Measurements from ENCODE around the gene PRSS50. TPM values are rescaled to one million over a fixed set of nuclear protein-coding genes. Genes with fewer than 3 reads are reported as not detected.
"Not testable (repeated sequence)": the region's sequence is repeated elsewhere in the genome, so short reads cannot be mapped to it uniquely, and the experiment has no call there.

The PRSS50 gene
- total RNA-seq, 2 experiments from 2014 or later, result not detected

GRCh38 chr3:46756642-46757041, 39.0 kb upstream of the PRSS50 start:
- Mint-ChIP-seq H3K27ac (no peak overlapping the region), H3K9me3 (no peaks in the 10 kb centered on the region), H3K36me3 (ENCODE audit: low read depth) (no peaks in the 10 kb centered on the region), H3K4me1 (ENCODE audit: low read depth) (peaks cover 2% of the 10 kb centered on the region), H3K4me3 (no peak overlapping the region), H3K27me3 (no peaks in the 10 kb centered on the region)
- CTCF ChIA-PET, result no interaction called here
- no peak for TF ChIP-seq CTCF (IDR thresholded peaks at IDR 0.05)
- DNase-seq (no peak), ATAC-seq (no peak)
- intact Hi-C loops (cut with micrococcal nuclease), result no loop called here
- POLR2A ChIA-PET, result no interaction called here

GRCh38 chr3:46755646-46756045, 38.0 kb upstream of the PRSS50 start:
- Mint-ChIP-seq H3K4me3 (no peak overlapping the region), H3K36me3 (ENCODE audit: low read depth) (no peaks in the 10 kb centered on the region), H3K27me3 (no peaks in the 10 kb centered on the region), H3K9me3 (no peaks in the 10 kb centered on the region), H3K4me1 (ENCODE audit: low read depth) (peaks cover 2% of the 10 kb centered on the region), H3K27ac (no peak overlapping the region)
- no peak for DNase-seq
- ChIA-PET POLR2A (no interaction called here), CTCF (interaction anchor here (1.4 to 1.6 kb wide), 2 partner anchors 11 to 32 kb away, joined by 3 read pairs; no protein-coding TSS in a partner anchor)
- intact Hi-C loops (cut with micrococcal nuclease), result no loop called here
- ATAC-seq, result no peak
- TF ChIP-seq CTCF (IDR thresholded peaks at IDR 0.05), result no peak

- H3K27me3 Mint-ChIP-seq; H3K27ac Mint-ChIP-seq; H3K4me3 Mint-ChIP-seq; H3K9me3 Mint-ChIP-seq; H3K4me1 Mint-ChIP-seq (ENCODE audit: low read depth); POLR2A ChIA-PET; intact Hi-C loops (cut with micrococcal nuclease); H3K36me3 Mint-ChIP-seq (ENCODE audit: low read depth): not testable (repeated sequence)
- DNase-seq (peak; percentile 60), ATAC-seq (peak; percentile 91)
- CTCF ChIA-PET, result interaction anchor here (0.7 to 1.3 kb wide), 2 partner anchors 11 to 59 kb away, joined by 3 to 4 read pairs; no protein-coding TSS in a partner anchor
These were observed 35.5 kb upstream of the PRSS50 start for GRCh38 chr3:46753127-46753526.

GRCh38 chr3:46750555-46751038, 32.9 kb upstream of the PRSS50 start:
- Mint-ChIP-seq H3K4me3 (no peak overlapping the region), H3K27ac (no peak overlapping the region), H3K36me3 (ENCODE audit: low read depth) (no peaks in the 10 kb centered on the region), H3K4me1 (ENCODE audit: low read depth) (peaks cover 2% of the 10 kb centered on the region), H3K9me3 (no peaks in the 10 kb centered on the region), H3K27me3 (no peaks in the 10 kb centered on the region)
- ChIA-PET CTCF (no interaction called here), POLR2A (no interaction called here)
- ATAC-seq, result no peak
- no peak for DNase-seq
- intact Hi-C loops (cut with micrococcal nuclease), result no loop called here
- TF ChIP-seq CTCF (IDR thresholded peaks at IDR 0.05), result no peak

- TF ChIP-seq CTCF (IDR thresholded peaks at IDR 0.05), result no peak
- DNase-seq (no peak), ATAC-seq (no peak)
- Mint-ChIP-seq H3K27ac (no peak overlapping the region), H3K4me3 (no peak overlapping the region), H3K36me3 (ENCODE audit: low read depth) (no peaks in the 10 kb centered on the region), H3K9me3 (no peaks in the 10 kb centered on the region), H3K4me1 (ENCODE audit: low read depth) (peaks cover 2% of the 10 kb centered on the region), H3K27me3 (no peaks in the 10 kb centered on the region)
- POLR2A ChIA-PET, result interaction anchor here (0.8 kb wide), 1 partner anchor 27 kb away, joined by 3 read pairs; no protein-coding TSS in a partner anchor
- CTCF ChIA-PET, result no interaction called here
- intact Hi-C loops (cut with micrococcal nuclease), result no loop called here
These were observed 31.5 kb upstream of the PRSS50 start for GRCh38 chr3:46749129-46749528.

- no peak for TF ChIP-seq CTCF (IDR thresholded peaks at IDR 0.05)
- H3K4me3 Mint-ChIP-seq, result no peak overlapping the region
- H3K27ac Mint-ChIP-seq, result no peak overlapping the region
- H3K9me3 Mint-ChIP-seq, result no peaks in the 10 kb centered on the region
- POLR2A ChIA-PET, result interaction anchor here (1.1 kb wide), 1 partner anchor 10 kb away, joined by 3 read pairs; no protein-coding TSS in a partner anchor
- no peaks in the 10 kb centered on the region for H3K27me3 Mint-ChIP-seq
- intact Hi-C loops (cut with micrococcal nuclease), result no loop called here
- H3K4me1 Mint-ChIP-seq (ENCODE audit: low read depth), result no peaks in the 10 kb centered on the region
- DNase-seq (no peak), ATAC-seq (no peak)
- CTCF ChIA-PET, result no interaction called here
- H3K36me3 Mint-ChIP-seq (ENCODE audit: low read depth), result no peaks in the 10 kb centered on the region
These were observed 30.5 kb upstream of the PRSS50 start for GRCh38 chr3:46748170-46748569.
